Measurements from ENCODE around the gene DIAPH1.

The DIAPH1 gene

GRCh38 chr5:141485321-141486055 lies 133.3 kb downstream of the DIAPH1 start:
- peak in 4 of 51 donors; percentile 19 to 64 (median 46) for DNase-seq

GRCh38 chr5:141484641-141485311 lies 134.0 kb downstream of the DIAPH1 start, which contains the start of gene PCDHGC4:
PCDHGC4 (plus strand) TSS chr5:141485030; CDS start chr5:141485174, 144 bp downstream.
- peak in 19 of 51 donors; percentile 33 to 69 (median 53) for DNase-seq

DNA sequence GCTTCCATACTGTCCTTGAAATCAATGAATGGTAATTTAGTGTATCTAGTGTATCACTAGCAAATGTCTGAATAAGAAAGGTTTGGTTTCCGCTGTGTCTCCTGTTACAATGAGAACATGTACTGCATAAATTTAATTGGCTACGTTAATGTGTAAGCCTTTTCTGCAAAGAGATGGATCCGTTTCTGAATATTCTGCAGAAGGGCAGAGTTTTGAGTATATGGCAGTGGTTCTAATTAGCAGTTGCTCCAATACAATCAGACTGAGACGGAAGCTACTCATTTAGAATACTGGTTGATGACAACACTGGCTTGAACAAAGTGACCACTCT lies 134.5 kb downstream of the DIAPH1 start:
- DNase-seq = peak in 1 of 51 donors; percentile 68

DNA sequence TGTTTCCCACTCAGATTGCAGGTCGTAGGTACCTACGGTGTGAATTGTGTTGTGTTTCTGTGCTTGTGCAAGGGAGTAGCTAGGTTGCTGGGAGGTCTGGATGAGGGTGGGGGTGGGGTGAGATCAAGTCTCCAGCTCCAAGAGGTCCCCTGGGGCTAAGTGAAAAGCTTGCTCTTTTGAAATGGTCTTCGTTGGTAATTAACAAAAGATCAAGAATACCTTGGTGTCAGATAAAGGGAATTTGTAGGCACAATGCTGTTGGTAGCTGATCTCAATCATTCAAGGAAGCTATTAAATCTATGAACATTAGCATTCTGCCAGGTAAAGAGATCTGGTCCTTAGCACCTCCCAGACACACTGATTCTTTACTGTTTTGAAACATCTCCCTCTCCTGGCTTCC lies 134.9 kb downstream of the DIAPH1 start:
- peak in 1 of 51 donors; percentile 31 for DNase-seq

- no peak for DNase-seq
These were observed 139.0 kb downstream of the DIAPH1 start for GRCh38 chr5:141479776-141480175.

GRCh38 chr5:141478321-141478945 lies 140.4 kb downstream of the DIAPH1 start:
- DNase-seq = no peak

- DNase-seq = no peak
These were observed 141.0 kb downstream of the DIAPH1 start for GRCh38 chr5:141477815-141478214.

DNA sequence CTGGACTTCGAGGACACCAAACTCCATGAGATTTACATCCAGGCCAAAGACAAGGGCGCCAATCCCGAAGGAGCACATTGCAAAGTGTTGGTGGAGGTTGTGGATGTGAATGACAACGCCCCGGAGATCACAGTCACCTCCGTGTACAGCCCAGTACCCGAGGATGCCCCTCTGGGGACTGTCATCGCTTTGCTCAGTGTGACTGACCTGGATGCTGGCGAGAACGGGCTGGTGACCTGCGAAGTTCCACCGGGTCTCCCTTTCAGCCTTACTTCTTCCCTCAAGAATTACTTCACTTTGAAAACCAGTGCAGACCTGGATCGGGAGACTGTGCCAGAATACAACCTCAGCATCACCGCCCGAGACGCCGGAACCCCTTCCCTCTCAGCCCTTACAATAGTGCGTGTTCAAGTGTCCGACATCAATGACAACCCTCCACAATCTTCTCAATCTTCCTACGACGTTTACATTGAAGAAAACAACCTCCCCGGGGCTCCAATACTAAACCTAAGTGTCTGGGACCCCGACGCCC lies 141.7 kb downstream of the DIAPH1 start:
- DNase-seq = peak in 2 of 51 donors; percentile 30 to 60

DNA sequence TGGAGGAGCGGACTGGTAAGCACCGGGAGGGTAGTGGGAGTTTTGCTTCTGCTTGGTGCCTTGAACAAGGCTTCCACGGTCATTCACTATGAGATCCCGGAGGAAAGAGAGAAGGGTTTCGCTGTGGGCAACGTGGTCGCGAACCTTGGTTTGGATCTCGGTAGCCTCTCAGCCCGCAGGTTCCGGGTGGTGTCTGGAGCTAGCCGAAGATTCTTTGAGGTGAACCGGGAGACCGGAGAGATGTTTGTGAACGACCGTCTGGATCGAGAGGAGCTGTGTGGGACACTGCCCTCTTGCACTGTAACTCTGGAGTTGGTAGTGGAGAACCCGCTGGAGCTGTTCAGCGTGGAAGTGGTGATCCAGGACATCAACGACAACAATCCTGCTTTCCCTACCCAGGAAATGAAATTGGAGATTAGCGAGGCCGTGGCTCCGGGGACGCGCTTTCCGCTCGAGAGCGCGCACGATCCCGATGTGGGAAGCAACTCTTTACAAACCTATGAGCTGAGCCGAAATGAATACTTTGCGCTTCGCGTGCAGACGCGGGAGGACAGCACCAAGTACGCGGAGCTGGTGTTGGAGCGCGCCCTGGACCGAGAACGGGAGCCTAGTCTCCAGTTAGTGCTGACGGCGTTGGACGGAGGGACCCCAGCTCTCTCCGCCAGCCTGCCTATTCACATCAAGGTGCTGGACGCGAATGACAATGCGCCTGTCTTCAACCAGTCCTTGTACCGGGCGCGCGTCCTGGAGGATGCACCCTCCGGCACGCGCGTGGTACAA lies 142.5 kb downstream of the DIAPH1 start:
- DNase-seq = peak in 11 of 51 donors; percentile 27 to 80 (median 46)

GRCh38 chr5:141475625-141476131 lies 143.1 kb downstream of the DIAPH1 start, which contains the start of gene PCDHGC3:
PCDHGC3 (plus strand) TSS chr5:141475966; CDS start chr5:141476117, 151 bp downstream.
- DNase-seq = peak in 43 of 51 donors; percentile 43 to 92 (median 82)

DNA sequence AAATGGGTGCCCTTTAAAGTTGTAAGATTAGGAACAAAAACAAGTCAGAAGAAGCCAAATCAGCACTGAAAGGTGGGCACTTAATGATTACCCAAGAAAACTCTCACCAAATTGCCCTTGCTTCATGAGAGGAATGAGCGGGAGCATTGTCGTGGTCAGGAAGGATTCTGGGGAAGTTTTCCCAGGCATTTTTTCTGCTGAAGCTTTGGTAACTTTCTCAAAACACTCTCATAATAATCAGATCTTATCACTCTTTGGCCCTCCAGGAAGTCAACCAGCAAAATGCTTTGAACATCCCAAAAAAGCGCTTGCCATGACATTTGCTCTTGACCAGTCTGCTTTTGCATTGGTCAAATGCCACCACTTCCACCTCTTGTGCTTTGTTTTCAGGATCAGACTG lies 153.4 kb downstream of the DIAPH1 start:
- no peak for DNase-seq

Data from hypothalamus (tissue), 51 donors.